Natural killer cell treated with Interleukin-12 subunit alpha and Interleukin-12 subunit beta and Interleukin-15 and Interleukin-18, amount 100 ng/mL, for 72 hours (primary cell): ENCODE results near the gene CD74. TPM values are rescaled to one million over a fixed set of nuclear protein-coding genes. Genes with fewer than 3 reads are reported as not detected.
"Not testable (repeated sequence)": the region's sequence is repeated elsewhere in the genome, so short reads cannot be mapped to it uniquely, and the experiment has no call there.

Source experiments
- ATAC-seq, 2 donors: fragments of 150-1000 bp; cut with Tn5 transposase in 1 of 2; sonication (Bioruptor Pico), chemical (Tn5 transposase) in 1 of 2; 2 replicates each; pipeline ENCODE4 v1.10.0; 2021
- DNase-seq: peaks from one replicate; pipeline ENCODE4 v3.0.0; 2022; ENCODE audit warnings: low spot score
- H3K27ac Mint-ChIP-seq, 2 donors: 1 replicate in 1 of 2; 2 replicates in 1 of 2; pipeline ENCODE4 v1.8.0; 2022; ENCODE audit warnings: mixed read lengths in 2 of 2, mild to moderate bottlenecking in 1 of 2, moderate library complexity in 1 of 2
- H3K27me3 Mint-ChIP-seq, 2 donors: 1 replicate in 1 of 2; 2 replicates in 1 of 2; pipeline ENCODE4 v1.8.0; 2022; ENCODE audit warnings: mixed read lengths in 2 of 2
- H3K36me3 Mint-ChIP-seq: one replicate; pipeline ENCODE4 v1.8.0; 2022; ENCODE audit warnings: mixed read lengths
- H3K4me1 Mint-ChIP-seq, 2 donors: 1 replicate in 1 of 2; 2 replicates in 1 of 2; pipeline ENCODE4 v1.8.0; 2022; ENCODE audit warnings: low read depth in 2 of 2, mixed read lengths in 2 of 2, mild to moderate bottlenecking in 1 of 2
- H3K4me3 Mint-ChIP-seq: one replicate; pipeline ENCODE4 v1.8.0; 2022; ENCODE audit warnings: mixed read lengths
- H3K9me3 Mint-ChIP-seq: 2 replicates; pipeline ENCODE4 v1.8.0; 2022; ENCODE audit warnings: mixed read lengths
- total RNA-seq, 2 donors: library from RNA; stranded (reverse); gene quantifications; one replicate each; pipeline ENCODE4 v1.2.3, GENCODE V29; 2022

CD74 gene
- total RNA-seq, 2 donors from 2014 or later: 767 to 771 TPM

DNA sequence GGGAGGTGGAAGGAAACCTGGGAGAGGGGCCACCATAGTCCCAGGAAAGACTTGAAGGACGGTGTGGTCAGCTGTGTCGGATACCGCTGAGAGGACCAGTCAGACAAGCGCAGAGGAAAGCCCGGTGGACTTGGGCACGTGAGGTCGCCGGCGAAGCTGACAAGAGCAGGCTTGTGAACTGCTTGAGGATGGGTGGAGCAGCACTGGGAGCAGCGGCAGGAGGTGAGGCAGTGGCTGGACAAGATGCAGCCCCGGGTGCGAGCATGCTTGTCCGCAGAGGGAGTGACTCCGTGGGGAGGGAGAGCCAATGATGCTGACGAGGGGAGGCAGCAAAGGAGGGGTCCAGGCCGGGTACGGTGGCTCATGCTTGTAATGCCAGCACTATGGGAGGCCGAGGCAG is 18.3 kb upstream of the CD74 start:
- ATAC-seq: no peak
- Mint-ChIP-seq H3K27me3 (no peaks in the 10 kb centered on the region), H3K27ac (no peak overlapping the region), H3K4me1 (peaks cover 4% of the 10 kb centered on the region in 2 donors), H3K36me3 (no peaks in the 10 kb centered on the region), H3K4me3 (no peak overlapping the region), H3K9me3 (no peaks in the 10 kb centered on the region)
- DNase-seq: no peak

DNA sequence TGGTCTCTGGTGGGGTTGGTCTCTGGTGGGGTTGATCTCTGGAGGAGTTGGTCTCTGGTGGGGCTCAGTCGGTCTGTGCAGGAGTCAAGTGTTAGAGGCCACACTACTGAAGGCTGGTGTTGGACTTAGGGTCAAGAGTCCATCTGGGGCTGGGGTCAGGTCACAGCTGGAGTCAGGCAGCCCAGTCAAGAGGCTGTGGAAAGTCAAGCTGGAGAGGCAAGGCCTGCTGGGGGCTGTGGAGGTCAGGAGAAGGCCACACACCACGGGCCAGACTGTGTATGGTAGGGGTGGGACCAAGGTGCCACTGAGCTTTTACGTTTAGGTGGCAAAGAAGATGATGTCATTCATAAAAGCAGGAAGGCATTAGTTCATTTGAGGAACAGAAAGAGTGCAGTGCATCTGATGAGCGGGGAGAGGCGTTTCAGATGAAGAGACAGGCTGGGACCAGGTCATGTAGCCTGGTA is 16.7 kb upstream of the CD74 start:
- Mint-ChIP-seq H3K27ac (no peak overlapping the region), H3K4me3 (no peak overlapping the region), H3K9me3 (no peaks in the 10 kb centered on the region), H3K4me1 (no peaks in the 10 kb centered on the region), H3K36me3 (no peaks in the 10 kb centered on the region), H3K27me3 (no peaks in the 10 kb centered on the region)
- no peak for DNase-seq
- peak in 1 of 2 donors; percentile 34 for ATAC-seq

DNA sequence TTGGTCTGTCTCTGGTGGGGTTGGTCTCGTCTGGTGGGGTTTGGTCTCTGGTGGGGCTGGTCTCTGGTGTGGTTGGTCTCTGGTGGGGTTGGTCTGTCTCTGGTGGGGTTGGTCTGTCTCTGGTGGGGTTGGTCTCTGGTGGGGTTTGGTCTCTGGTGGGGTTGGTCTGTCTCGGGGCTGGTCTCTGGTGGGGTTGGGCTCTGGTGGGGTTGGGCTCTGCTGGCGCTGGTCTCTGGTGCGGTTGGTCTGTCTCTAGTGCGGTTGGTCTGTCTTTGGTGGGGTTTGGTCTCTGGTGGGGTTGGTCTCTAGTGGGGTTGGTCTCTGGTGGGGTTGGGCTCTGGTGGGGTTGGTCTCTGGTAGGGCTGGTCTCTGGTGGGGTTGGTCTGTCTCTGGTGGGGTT is 16.3 kb upstream of the CD74 start:
- no peaks in the 10 kb centered on the region for H3K4me1 Mint-ChIP-seq
- no peak for ATAC-seq

DNA sequence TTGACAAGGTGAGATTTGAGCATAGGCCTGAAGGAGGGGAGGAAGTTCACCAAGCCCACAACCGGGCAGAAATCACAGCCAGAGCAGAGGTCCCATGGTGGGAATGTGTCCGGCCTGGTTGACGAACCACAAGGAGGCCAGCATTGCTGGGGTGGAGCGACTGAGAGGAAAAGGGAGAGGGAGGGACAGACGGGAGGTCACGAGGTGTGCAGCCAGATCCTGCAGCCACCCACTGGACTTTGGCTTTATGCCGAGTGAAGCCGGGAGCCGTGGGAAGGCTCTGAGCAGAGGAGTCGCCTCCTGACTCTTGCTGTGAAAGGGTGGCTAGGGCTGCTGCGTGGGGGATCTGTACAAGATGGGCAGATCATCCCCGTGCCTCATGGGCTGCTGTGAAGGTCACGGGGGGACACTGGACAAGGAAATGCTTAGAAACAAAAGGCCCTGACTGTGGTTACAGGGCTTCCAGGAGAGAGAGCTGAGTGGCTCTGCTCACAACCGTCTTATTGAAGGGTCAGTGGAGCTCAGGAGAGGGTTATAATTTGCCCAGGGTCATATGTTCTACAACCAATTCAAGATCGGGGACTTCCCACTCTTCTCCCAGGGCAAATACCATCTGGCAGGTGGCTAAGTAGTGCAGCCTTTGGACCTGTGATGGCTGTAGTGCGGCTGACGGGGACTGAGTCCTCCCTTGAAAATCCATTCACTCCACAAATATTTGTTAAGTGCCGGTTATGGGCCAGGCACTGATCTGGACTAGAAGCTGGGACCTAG is 15.6 kb upstream of the CD74 start:
- no peaks in the 10 kb centered on the region for H3K9me3 Mint-ChIP-seq
- DNase-seq (no peak), ATAC-seq (peak; percentile 19 to 30)
- H3K4me1 Mint-ChIP-seq: no peaks in the 10 kb centered on the region
- no peaks in the 10 kb centered on the region for H3K27me3 Mint-ChIP-seq
- H3K27ac Mint-ChIP-seq: peak overlapping the region in 1 of 2 donors; percentile 24
- H3K36me3 Mint-ChIP-seq: no peaks in the 10 kb centered on the region
- H3K4me3 Mint-ChIP-seq: no peak overlapping the region

More for the DNA sequence above, 16.3 kb upstream of the CD74 start:
- Mint-ChIP-seq H3K9me3 (no peaks in the 10 kb centered on the region), H3K27me3 (no peaks in the 10 kb centered on the region), H3K36me3 (no peaks in the 10 kb centered on the region), H3K27ac (peak overlapping the region in 1 of 2 donors; percentile 24), H3K4me3 (no peak overlapping the region)
- no peak for DNase-seq

DNA sequence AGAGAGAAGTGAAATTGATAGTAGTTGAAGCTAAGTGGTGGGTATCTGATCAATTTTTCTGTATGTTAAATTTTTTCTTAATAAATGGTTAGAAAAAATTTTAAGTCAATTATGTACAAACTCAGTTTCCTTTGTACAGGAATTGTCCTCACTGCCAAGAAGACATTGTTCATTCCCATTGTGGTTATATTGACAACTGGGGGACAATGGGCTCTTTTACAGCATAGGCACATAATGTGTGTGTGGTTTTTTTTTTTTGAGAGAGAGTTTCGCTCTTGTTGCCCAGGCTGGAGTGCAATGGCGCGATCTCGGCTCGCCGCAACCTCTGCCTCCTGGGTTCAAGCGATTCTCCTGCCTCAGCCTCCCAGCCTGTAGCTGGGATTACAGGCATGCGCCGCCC is 13.5 kb upstream of the CD74 start:
- not testable (repeated sequence) for ATAC-seq, H3K36me3 Mint-ChIP-seq, H3K27ac Mint-ChIP-seq, H3K4me3 Mint-ChIP-seq, DNase-seq, H3K4me1 Mint-ChIP-seq, H3K27me3 Mint-ChIP-seq, H3K9me3 Mint-ChIP-seq

DNA sequence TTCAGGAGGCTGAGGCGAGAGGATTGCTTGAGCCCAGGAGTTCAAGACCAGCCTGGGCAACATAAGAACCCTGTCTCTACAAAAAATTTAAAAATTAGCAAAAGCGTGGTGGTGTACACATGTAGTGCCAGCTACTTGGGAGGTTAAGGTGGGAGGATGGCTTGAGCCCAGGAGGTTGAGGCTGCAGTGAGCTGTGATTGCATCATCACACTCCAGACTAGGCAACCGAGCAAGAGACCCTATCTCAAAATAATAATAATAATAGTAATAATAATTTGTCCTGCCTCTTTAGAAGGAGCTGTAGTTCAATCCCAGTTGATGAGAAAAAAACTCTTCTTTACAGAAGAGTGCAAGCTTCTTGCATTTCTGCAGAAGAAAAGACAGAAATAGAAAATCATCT is 10.0 kb upstream of the CD74 start:
- no peaks in the 10 kb centered on the region for H3K9me3 Mint-ChIP-seq
- H3K27ac Mint-ChIP-seq: no peak overlapping the region
- H3K4me1 Mint-ChIP-seq: peaks cover 0 to 6% of the 10 kb centered on the region in 2 donors
- DNase-seq (no peak), ATAC-seq (no peak)
- H3K4me3 Mint-ChIP-seq: no peak overlapping the region
- H3K27me3 Mint-ChIP-seq: no peaks in the 10 kb centered on the region
- no peaks in the 10 kb centered on the region for H3K36me3 Mint-ChIP-seq

DNA sequence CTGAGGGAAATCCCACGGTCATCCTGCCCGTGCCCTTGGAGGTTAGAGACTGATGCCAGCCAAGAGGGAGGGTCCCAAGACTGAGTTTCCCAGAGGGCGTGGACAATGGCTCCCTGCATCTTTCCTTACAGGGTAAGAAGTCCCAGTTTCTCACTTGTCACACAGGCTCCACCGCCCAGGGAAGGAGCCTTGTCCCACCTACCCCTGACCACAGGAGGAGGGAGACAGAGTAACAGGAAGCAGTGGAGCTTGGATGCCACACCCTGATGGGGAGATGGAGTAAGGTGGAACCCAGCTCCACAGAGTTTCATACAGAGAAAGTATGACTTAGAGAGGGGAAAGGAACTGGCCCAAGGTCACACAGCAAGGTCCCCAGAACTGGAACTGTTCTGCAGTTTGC is 9.4 kb upstream of the CD74 start:
- Mint-ChIP-seq H3K9me3 (no peaks in the 10 kb centered on the region), H3K4me1 (peaks cover 0 to 6% of the 10 kb centered on the region in 2 donors), H3K4me3 (no peak overlapping the region), H3K27me3 (no peaks in the 10 kb centered on the region), H3K27ac (no peak overlapping the region), H3K36me3 (no peaks in the 10 kb centered on the region)
- DNase-seq: no peak
- no peak for ATAC-seq

DNA sequence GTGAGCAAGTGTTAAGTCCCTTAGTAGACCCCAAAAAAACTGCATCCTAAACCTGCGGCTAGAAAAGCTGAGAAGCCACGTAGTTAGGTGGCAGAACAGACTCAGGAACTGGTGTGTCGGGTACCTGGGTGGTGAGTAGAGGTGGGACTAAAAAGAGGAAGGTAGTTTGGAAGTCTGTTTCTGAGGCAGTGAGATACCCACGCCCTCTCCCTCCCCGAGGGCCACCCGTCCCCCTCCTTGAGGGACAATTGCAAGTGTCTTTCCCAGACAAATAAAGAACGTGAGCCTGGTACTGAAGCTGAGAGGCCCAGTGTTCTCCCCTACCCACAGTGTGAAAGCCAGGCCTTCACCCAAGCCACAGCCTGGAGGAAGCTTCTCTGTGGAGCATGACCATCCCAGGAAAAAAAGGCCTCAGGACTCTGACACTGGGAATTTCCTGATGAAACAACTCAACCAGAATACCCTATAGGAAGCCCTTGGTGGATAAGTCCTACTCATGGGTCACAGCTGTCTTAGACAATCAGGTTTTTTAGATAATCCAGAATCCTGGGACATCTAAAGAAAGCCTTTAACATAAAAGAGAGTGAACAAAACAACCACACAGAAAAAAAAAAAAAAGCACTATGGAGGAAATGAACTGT is 7.0 kb upstream of the CD74 start:
- H3K9me3 Mint-ChIP-seq: no peaks in the 10 kb centered on the region
- no peak for ATAC-seq
- H3K36me3 Mint-ChIP-seq: no peaks in the 10 kb centered on the region
- no peaks in the 10 kb centered on the region for H3K27me3 Mint-ChIP-seq
- peaks cover 3 to 12% of the 10 kb centered on the region in 2 donors for H3K4me1 Mint-ChIP-seq
- peak overlapping the region in 1 of 2 donors; percentile 68 for H3K27ac Mint-ChIP-seq
- DNase-seq: no peak
- no peak overlapping the region for H3K4me3 Mint-ChIP-seq

DNA sequence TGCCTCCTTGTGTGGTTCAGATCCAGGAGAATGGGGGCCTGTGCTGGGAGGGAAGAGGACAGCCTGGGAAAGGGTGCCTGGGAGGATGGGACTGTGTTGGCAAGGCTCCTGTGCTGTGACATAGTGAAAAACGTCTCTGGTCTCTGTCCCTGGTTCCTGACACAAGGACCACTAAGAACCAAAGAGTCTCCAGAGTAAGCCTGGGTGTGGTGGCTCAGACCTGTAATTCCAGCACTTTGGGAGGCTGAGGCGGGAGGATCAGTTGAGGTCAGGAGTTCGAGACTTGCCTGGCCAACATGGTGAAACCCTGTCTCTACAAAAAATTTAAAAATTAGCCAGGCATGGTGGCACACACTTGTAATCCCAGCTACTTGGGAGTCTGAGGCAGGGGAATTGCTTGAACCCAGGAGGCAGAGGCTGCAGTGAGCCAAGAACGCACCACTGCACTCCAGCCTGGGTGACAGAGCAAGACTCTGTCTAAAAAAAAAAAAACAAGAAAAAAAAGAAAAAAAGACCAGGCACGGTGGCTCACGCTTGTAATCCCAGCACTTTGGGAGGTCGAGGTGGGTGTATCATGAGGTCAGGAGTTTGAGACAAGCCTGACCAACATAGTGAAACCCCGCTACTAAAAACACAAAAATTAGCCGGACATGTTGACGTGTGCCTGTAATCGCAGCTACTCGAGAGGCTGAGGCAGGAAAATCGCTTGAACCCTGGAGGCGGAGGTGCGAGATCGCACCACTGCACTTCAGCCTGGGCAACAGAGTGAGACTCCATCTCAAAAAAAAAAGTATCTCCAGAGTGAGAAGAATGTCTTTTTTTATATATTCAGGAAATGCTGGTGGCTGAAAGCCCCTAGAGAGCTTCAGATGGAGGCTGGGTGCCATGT is 1.4 kb upstream of the CD74 start:
- Mint-ChIP-seq H3K4me3 (peak overlapping the region; percentile 99), H3K4me1 (peaks cover 39 to 42% of the 10 kb centered on the region in 2 donors), H3K27ac (peak overlapping the region; percentile 95 to 99)
- not testable (repeated sequence) for H3K27me3 Mint-ChIP-seq, H3K36me3 Mint-ChIP-seq, ATAC-seq, H3K9me3 Mint-ChIP-seq
- peak; percentile 78 for DNase-seq

DNA sequence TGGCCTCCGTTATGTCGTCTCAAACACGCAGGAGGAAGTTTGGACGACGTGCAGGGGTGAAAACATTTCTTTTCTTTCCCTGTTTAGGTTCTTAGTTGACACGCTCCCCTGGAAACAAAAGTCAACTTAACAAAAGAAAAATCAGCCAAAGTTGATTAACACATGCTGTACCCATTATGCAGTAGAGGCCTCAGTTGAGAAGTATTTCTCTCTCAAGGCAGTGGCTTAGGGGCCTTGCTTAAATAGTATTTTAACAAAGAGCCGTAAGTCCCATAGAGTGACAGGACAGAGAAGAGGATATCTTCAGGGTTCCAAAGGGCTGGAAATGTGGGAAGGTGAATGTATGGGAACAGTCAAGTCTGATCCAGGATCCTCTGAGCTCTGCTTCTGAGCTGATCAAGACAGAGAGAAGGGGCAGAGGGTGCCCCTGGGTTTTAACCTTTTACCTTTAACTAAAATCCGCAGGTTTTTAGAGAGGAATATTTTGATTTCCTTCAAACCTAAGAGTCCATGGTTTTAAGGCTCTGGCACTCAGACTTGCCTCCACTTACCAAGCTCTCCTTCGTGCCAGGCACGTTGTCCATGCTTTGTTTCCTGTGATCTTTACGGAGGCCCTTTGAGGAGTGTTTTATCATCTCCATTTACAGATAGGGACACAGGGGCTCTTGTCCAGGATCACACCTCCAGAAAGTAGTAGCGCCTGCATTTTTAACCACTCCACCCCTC is 629 bp upstream of the CD74 start:
- Mint-ChIP-seq H3K9me3 (no peaks in the 10 kb centered on the region), H3K36me3 (peaks cover 9% of the 10 kb centered on the region), H3K4me1 (peaks cover 39 to 47% of the 10 kb centered on the region in 2 donors), H3K4me3 (peak overlapping the region; percentile 99), H3K27me3 (no peaks in the 10 kb centered on the region), H3K27ac (peak overlapping the region; percentile 95 to 99)
- DNase-seq: no peak
- no peak for ATAC-seq

DNA sequence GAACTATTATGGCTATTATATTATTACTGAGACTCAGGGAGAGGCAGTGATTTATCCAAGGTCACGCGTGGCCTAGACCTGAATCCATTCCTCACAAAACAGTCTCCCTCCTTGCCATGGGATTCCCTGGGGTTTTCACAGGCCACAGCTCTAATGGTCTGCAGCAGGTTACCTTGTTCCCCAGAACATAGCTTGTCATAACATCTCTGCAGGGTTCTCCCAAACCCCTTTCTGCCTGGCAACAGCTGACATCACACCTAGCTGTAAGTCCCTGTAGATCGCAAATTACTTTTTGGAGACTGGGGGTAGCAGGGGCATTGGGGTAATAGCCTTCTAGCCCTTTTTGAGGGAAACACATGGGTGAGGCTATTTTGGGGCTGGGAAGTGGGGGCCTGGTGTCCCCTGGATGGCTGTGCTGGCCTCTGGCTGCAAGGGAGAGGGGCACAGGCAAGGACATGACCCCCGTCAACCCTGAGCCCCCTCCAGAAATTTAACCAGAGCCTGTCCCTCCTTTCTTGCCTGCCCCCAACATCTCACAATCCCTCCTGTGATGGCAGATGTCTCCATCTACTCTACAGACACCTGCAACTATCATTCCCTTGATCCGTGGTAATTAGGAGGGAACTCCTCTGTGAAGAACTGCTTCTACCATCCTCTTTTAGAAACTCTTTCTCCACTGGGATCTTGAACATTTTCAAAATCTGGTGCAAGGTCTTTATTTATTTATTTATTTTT is 1.3 kb downstream of the CD74 start:
- no peak for DNase-seq
- H3K4me1 Mint-ChIP-seq: peaks cover 39 to 47% of the 10 kb centered on the region in 2 donors
- H3K27ac Mint-ChIP-seq: peak overlapping the region; percentile 95 to 99
- H3K36me3 Mint-ChIP-seq: peaks cover 9% of the 10 kb centered on the region
- H3K4me3 Mint-ChIP-seq: peak overlapping the region; percentile 99
- no peaks in the 10 kb centered on the region for H3K9me3 Mint-ChIP-seq
- no peak for ATAC-seq
- H3K27me3 Mint-ChIP-seq: no peaks in the 10 kb centered on the region

DNA sequence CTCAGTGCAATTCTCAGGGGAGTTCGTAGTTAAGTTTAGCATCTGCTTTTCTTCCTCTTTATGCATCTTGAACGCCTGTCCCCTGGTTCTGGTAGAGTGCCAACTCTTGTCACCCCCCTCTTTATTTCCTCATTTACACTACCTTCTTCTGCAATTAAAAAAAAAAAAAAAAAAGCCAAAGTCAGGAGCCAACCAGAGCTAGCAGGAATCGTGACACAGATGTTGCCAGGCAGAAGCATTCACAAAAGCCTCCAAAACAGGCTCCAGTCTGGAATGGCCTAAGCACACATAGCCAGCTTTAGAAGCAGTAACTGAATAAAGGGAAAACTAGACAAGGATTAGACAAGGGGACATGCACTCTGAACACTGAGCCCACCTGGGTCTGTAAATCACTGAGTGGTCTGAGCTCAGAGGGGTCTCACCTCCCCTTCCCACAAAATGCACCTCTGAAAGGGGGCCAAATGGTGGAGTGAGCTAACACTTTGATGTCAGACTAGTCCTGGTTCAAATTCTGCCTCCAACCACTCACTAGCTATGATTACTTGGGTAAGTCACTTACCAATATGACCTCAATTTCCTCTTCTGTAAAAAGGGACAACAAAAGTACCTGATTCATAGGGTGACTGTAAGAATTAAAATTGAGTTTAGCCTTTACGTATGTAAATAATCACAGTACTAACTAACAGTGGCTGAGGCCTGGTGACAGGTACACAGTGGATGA is 2.0 kb downstream of the CD74 start:
- H3K4me3 Mint-ChIP-seq: peak overlapping the region; percentile 99
- no peak for DNase-seq
- peak overlapping the region; percentile 95 to 99 for H3K27ac Mint-ChIP-seq
- peaks cover 9% of the 10 kb centered on the region for H3K36me3 Mint-ChIP-seq
- no peaks in the 10 kb centered on the region for H3K9me3 Mint-ChIP-seq
- peaks cover 43 to 50% of the 10 kb centered on the region in 2 donors for H3K4me1 Mint-ChIP-seq
- peak in 1 of 2 donors; percentile 5 for ATAC-seq
- no peaks in the 10 kb centered on the region for H3K27me3 Mint-ChIP-seq
